HG03565 (cell line): ENCODE measurements around the gene PALD1.
"Not testable (repeated sequence)": the region's sequence is repeated elsewhere in the genome, so short reads cannot be mapped to it uniquely, and the experiment has no call there.

Experiments
- ATAC-seq: cut with Tn5 transposase; IDR thresholded peaks from one replicate; pipeline ENCODE4 v1.9.1; 2021; ENCODE audit warnings: mild to moderate bottlenecking, moderate library complexity; ENCODE audit not compliant: unreplicated experiment

Gene PALD1

DNA sequence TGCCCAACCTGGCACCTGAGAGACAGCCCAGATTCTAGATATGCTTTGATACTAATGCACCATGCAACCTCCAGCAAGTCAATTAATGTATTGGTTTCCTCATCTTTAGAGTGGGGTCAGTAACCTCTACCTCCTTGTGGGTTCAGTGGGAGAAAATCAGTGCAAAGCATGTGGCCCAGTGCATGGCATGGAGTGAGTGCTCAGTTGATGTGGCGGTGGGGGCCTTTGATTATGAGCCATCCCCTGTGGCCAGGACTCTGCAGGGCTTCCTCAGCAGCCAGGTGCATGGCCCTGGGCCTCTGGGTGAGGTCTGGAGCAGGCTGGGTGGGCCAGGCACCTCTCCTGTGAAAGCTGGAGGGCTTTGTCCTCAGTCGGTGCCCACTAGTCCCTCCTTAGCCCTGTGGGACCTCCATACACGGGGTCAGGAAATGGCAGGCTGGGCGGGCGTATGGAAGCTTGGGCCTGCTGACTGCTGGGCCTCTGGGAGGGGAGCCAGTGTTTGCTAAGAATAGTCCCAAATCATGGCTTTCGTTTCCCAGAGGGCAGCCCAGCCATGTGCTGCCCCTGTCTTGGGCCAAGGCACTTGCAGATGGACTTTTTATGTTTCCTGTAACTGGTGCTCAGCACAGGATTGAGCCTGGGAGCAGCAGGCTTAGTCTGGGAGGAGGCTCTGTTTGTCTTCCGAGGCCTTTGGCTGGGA is 3.4 kb downstream of the PALD1 start:
- ATAC-seq, result no peak

DNA sequence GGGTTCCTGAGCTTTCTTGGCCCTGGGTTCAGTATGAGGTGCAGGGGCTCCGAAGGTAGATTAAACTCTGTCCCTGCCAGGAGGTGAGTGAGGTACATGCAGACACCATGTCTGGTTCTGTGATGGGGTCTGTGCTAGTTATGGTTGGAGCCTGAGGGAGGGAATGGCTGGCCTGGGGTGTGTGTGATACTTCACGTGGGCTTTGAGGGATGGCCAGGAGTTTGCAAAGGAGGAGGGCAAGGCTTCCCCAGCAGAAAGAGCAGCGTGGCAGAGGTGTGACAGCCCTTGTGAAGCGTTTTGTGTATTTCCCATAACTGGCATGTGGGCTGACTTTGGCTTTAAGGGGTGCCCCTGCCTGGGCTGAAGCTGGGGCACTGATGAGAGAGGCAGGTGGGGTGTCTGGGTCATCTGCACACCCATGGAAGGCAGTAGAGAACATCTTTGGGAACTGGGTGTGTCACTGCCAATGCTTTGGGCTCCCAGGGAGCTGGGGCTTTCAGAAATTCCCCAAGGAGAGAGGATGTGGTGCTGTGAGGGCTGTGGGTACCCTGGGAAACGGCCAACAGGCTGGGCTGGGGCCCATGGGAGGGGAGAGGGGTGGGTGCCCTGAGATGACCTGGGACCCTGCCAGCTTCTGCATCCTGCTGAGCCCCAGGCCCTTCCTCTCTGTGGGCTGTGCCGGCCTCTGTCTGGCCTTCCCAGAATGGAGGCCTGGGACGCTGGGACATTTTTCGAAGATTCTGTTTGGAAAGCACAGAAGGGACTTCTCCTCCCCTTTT is 4.6 kb downstream of the PALD1 start:
- ATAC-seq, result no peak

DNA sequence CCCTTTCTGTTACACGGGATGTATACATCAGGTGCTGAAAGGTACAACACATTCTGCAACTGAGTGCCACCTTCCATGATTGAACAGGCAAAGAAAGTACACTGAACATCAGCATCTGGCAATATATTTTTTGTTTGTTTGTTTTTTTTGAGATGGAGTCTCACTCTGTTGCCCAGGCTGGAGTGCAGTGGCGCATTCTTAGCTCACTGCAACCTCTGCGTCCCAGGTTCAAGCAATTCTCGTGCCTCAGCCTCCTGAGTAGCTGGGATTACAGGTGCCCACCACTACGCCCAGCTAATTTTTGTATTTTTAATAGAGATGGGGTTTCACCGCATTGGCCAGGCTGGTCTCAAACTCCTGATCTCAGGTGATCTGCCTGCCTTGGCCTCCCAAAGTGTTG is 5.3 kb downstream of the PALD1 start:
- ATAC-seq, result not testable (repeated sequence)

DNA sequence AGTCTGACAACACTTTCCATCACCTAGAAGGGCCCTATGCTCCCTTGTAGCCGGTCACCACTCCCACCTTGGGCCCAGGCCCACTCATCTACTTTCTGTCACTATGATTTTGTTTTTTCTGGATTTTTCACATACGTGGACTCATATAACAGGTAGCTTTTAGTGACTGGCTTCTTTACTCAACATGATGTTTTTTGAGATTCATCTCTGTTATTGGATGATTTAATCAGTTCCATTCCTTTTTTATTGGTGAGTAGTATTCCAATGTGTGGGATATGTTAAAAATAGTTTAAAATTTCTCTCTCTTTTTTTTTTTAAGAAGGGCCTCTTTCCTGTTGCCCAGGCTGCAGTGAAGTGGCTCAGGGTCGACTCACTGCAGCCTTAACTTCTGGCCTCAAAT is 9.3 kb downstream of the PALD1 start:
- no peak for ATAC-seq

DNA sequence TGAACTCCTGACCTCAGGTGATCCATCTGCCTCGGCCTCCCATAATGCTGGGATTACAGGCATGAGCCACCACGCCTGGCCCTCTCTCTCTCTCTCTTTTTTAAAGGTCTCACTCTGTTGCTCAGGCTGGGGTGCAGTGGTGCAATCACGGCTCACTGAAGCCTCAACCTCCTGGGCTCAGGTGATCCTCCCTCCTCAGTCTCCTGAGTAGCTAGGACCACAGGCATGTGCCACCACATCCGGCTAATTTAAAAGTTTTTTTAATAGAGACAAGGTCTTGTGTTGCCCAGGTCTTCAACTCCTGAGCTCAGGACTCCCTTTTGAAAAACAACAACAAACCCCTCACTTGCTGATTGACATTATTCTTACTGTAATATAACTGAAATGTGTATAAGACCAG is 11.6 kb downstream of the PALD1 start:
- no peak for ATAC-seq

DNA sequence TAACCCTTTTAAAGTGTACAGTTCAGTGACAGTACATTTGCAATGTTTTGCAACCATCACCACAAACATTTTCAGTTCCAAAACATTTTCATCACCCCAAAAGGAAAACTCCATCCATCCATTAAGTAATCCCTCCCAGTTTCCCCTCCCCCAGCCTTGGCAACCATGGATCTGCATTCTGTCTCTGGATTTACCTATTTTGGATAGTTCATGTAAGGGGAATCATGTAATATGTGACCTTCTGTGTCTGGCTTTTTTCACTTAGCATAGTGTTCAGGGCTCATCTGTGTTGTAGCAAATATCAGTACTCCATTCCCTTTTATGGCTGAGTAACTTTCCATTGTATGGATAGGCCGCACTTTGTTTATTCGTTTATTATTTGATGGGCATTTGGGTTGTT is 13.0 kb downstream of the PALD1 start:
- no peak for ATAC-seq

DNA sequence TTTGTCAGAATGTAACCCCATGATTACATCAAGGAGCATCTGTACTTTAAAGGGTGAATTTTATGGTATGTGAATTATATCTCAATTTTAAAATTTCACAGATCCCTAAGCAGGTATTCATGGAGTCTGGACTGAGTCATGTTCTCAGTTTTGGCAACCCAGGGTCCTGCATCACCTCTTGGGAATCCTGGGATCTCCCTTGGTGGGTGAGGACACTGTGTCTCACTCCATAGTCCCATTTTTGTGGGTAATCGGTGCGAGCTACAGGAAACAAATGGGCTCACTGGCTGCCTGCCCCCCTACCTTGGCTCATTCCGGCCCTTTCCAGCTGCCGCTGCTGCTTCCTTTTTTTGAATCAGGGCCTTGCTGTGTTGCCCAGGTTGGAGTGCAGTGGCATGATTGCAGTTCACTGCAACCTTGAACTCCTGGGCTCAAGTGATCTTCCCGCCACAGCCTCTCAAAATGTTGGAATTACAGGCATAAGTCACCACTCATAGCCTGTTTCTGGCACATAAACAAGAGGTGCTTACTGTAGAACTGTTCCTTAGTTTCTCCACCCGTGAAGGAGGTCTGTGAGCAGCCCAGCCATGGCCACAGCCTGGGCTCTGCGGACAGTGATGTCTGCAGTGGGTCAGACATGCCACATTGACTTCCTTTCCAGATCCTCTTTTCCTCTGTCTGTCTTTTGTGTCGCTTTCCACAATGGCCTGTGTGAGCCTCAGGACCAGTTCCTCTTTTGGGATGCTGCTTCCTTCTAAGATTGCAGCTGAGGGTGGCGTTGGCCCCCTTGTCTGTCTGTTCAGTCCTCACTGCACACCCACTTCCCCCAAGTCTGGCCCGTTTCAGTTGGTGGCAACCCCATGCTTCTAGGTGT is 14.5 kb downstream of the PALD1 start:
- ATAC-seq, result no peak

DNA sequence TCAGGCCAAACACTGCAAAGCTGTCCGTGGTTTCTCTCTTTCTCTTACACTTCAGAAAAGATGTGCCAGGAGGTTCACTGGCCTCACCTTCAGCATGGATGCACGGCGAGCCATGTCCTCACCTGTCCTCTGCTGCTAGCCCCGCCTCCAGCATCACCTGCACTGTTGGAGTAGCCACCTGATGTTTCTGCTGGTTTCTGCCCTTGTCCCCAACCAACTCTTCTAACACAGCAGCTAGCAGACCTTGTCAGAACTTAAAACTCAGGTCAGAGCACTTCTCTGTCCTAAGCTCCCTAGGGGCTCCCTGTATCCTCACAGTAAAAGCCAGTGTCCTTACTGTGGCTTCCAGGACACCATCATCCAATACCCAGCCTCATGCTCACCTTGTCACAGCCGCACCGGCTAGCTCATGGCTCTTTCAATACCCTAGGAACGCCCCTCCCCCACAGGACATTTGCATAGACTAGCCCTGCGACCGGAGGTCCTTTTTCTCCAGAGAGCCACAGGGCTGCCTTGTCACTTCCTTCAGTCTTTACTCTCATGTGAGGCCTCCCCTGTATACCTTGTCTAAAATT is 15.2 kb downstream of the PALD1 start:
- peak; percentile 57 for ATAC-seq

DNA sequence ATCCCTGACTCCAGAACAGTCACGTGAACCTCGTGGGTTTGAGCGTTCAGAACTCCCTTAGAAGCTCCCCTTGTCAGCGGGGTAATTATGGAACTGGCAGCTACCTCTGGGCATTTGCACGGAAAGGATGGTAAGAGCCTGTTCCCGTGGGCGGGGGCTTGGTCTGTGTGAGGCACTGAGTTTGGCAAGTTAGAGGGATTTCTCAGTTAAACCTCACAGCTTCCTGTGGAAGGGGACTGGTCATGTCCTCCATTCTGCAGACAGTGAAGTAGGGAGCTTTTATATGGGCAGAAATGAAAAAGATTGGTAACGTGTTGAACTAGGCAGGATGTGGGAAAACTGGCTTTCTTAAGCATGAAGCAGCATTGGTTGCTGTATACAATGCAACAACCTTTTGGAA is 16.0 kb downstream of the PALD1 start:
- no peak for ATAC-seq

DNA sequence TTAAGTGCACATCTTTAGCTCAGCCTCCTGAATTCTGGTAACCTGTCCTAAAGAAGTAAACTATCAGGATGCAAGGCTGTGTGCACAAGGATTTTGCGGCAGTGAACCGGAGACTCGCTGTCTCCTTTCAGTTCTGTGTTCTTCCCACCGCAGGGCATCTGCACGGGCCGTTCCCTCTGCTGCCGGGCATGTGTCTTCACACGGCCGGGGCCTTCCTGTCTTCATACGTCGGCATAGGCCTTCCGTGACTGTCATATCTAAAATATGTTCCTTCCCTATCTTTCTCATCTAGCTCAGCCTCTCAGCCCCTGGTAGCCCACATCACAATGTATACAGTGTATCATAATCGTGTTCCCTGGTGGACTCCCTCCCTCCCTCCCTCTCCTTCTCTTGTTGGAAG is 16.4 kb downstream of the PALD1 start:
- no peak for ATAC-seq

DNA sequence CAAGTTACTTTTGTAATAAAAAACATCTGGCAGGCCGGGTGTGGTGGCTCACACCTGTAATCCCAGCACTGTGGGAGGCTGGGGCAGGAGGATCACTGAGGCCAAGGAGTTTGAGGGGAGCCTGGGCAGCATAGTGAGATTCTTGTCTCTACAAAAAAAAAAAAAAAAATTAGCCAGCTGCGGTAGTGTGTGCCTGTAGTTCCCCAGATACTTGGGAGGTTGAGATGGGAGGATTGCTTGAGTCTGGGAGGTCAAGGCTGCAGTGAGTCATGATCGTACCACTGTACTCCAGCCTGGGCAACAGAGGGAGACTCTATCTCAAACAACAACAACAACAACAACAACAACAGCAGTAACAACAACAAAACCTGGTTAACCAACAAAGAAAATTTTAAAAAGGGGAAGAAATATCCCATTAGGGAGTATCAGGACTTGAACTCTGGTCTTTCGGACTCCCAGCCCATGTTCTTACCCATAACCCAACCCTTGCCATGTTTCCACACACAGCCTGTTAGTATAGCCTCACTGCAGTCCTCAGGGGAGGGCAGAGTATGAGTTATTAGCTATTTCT is 17.2 kb downstream of the PALD1 start:
- no peak for ATAC-seq

DNA sequence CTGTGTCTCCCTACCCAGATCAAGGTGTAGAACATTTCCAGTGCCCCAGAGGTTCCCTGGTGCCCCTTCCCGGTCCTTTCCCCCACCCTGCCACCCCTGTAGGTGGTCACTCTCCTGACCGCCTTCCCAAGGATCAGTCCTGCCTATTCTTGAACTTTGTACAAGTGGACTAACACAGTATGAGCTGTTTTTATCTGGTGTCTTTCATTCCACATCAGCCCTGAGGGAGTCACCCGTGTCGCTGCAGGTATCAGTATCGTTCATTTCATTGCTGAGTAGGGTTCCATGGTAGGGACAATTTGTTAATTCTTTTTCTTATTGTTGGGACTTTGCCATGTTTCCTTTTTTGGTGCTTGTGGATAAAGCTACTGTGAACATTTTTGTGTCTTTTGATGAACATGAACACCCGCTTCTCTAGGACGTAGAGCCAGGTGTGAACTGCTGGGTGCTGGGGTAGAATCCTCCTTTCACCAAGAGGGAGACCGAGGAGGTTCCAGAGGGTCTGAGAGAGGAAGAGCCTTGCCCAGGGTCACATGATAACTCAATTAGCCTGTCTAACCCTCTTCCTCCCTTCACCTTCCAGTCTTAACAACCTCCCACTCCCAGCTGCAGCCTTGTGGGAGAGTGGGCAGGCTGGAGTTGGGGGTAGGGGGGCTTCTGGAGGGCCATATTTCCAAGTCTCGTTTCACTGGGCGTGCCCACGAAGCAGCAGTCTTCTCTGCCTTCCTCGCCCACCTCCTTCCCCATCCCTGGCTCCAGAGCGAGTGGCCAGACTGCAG is 18.0 kb downstream of the PALD1 start:
- ATAC-seq, result no peak

DNA sequence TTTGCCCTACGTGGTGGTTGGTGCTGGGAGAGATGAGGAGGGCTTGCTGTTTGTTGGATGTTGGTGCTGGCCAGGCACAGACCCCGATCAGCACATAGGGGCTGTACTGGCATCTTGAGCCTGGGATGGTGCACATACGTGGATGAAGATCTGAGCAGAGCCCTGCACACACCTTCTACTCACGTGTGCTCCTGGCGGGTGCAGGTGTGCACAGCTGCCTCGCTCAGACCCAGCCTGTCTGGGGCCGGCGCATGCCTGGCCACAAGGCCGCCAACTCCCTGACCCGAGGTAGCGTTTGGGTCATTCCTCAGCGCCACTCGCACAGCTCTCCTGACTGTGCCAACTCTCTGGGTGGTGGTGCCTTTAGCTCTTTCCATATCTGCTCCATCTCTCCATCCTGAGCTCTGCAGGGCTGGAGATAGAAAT is 18.6 kb downstream of the PALD1 start:
- ATAC-seq, result no peak

DNA sequence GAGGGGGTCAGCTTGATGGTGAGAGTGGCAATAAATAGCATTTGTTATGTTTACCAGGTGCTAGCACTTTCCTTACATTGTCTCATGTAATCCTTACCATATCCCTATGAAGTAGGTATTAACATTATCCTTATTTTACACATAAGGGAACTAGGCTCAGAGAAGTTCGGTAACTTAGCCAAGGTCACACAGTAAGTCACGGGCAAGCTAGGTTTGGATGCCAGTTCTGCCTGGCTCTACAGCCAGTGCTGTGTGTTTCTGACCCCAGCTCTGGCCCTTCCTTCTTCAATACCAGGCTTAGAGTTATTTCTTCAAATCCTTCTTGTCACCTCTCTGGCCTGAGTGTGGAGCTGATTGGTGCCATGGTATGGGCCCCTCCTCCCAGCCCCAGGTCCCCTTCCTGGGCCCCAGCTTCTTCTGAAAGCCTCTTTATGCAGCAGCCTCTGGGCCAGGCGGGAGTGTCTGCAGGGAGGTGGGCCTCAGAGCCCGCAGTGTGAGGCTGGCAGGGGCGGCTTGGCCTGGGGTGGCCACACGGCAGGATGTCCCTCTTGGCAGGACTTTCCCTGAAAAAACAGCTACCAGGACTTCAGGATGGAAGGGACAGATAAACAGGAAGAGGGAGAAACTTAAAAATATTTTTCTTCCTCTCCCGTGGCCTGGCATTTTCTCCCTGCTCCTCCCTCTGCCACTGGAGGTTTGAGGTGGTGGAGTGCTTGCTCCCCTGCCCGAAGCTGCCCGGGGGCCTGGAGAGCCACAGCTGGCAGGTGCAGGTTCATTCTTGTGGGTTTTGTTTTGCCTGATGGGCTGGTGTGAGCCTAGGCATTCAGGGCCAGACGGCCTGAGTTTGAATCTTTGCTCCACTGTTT is 20.6 kb downstream of the PALD1 start:
- no peak for ATAC-seq

DNA sequence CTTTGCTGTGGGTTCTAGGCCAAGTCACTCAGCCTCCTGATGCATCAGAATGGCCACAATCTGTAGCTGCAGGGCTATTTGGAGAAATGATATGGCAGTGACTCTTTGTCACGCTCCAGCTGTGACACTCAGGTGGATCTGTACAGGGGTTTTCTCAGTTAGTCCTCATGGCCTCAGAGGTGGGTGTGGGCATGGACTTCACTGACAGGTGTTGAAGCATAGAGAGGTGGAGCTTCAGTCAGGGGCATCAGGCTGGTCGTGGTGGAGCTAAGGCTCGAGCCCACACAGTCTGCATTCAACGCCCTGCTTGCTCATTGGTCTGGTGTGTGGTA is 21.2 kb downstream of the PALD1 start:
- no peak for ATAC-seq

DNA sequence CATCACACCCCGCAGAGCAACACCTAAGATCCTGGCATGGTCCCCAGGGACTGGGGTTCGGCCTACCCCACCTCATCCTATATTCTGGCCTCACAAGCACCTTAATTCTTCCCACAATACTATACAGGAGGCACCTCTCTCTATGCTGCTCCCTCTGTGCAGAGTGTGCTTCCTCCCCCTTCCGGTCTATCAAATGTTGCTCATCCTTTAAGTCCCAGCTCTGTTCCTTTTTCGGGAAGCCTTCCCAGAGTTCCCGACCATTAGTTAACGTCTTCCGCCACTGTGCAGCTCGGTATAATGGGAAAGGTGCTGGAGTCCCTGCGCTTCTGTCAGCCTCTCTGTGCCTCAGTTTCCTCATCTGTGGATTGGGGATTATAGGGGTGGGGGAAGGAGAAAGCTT is 21.8 kb downstream of the PALD1 start:
- no peak for ATAC-seq

DNA sequence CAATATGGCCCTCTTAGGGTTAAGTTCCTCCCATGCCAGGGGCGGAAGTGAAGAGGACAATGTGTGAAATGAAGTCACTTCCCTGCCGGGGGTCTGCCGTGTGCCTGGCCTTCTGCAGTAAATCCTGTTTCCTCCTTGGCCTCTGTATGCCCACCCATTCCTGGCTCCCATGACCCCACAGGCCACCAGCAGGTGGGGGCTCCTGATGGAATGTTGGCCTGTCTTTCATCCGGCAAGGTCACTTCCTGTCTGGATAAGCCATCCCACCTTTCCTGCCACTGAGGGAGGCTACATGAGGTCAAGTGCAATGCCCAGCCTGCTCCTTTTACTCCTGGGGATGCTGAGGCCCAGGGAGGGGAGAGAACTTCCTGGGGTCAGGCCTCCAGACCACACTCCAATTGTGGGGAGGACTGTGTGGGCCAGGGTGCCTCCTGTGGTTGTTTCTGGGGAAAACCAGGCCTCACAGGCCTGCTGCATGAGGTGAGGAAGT is 22.3 kb downstream of the PALD1 start:
- ATAC-seq, result no peak

DNA sequence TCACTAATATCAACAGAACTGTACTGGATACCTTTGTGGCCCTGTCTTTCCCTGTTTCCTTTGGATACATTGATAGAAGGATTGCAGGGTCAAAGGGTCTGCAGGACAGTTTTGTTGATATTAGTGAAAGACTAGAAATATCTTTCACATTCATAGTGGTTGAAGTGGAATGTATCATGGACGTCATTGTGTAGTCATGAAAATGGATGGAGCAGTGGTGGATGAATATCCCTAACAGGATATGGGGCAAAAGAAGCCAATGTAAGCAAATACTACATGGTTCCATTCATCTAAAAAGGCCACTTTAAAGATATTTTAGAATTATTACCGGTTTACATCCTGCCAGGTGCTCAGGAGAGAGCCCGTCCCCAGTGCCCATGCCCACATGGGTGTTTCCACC is 23.8 kb downstream of the PALD1 start:
- no peak for ATAC-seq

DNA sequence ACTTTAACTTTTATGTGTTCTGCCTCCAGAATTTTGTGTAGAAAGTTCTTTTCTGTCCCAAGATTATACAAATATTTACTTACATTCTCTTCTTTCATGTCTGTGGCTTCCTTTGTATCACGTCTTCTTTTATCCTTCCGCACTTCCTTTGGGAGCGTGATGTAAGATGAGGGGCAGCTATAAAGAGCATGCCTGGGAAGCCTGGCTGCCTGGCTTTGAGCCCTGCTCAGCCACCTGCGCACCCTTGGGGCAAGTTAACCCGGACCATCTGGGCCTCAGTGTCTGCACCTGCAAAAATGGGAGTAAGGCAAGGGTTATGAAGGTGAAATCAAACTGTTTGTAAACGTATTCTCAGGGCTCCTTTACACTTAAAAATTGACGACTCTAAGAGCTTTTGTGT is 25.2 kb downstream of the PALD1 start:
- ATAC-seq, result no peak
